H9 (cell line): ENCODE data around the gene PDE1A. TPM values are rescaled to one million over a fixed set of nuclear protein-coding genes. Genes with fewer than 3 reads are reported as not detected.

ENCODE experiments used
- DNase-seq: peaks from one replicate; pipeline ENCODE4 v3.0.0-alpha.2; 2017
- H2AFZ ChIP-seq: one replicate; pipeline ENCODE4 v1.6.1; 2013; ENCODE audit warnings: mild to moderate bottlenecking, low read length, control low read depth, moderate library complexity
- H2AK5ac ChIP-seq: 2 replicates; pipeline ENCODE4 v1.6.1; 2013; ENCODE audit warnings: low read length, control low read depth, mixed read lengths; ENCODE audit not compliant: insufficient read length
- H2BK120ac ChIP-seq: one replicate; pipeline ENCODE4 v1.6.1; 2013; ENCODE audit warnings: low read depth, mild to moderate bottlenecking, low read length, control low read depth, inconsistent platforms; ENCODE audit not compliant: poor library complexity, severe bottlenecking
- H2BK12ac ChIP-seq: 2 replicates; pipeline ENCODE4 v1.6.1; 2013; ENCODE audit warnings: low read length, control low read depth, mixed read lengths, low read depth; ENCODE audit not compliant: insufficient read length
- H2BK15ac ChIP-seq: 2 replicates; pipeline ENCODE4 v1.6.1; 2013; ENCODE audit warnings: low read depth, low read length, control low read depth
- H2BK20ac ChIP-seq: one replicate; pipeline ENCODE4 v1.6.1; 2013; ENCODE audit warnings: low read depth, mild to moderate bottlenecking, low read length, control low read depth, inconsistent platforms; ENCODE audit not compliant: poor library complexity, severe bottlenecking
- H2BK5ac ChIP-seq: 2 replicates; pipeline ENCODE4 v1.6.1; 2013; ENCODE audit warnings: low read length, control low read depth, mixed read lengths; ENCODE audit not compliant: insufficient read length
- H3K14ac ChIP-seq: 2 replicates; pipeline ENCODE4 v1.6.1; 2013; ENCODE audit warnings: low read length, control low read depth; ENCODE audit not compliant: insufficient read depth
- H3K18ac ChIP-seq: 2 replicates; pipeline ENCODE4 v1.6.1; 2013; ENCODE audit warnings: low read depth, mild to moderate bottlenecking, mixed read lengths, low read length, control low read depth; ENCODE audit not compliant: insufficient read length
- H3K23ac ChIP-seq: 2 replicates; pipeline ENCODE4 v1.6.1; 2013; ENCODE audit warnings: low read length, control low read depth, mixed read lengths, low read depth; ENCODE audit not compliant: insufficient read length
- H3K23me2 ChIP-seq: 2 replicates; pipeline ENCODE4 v1.6.1; 2013; ENCODE audit warnings: low read depth, mild to moderate bottlenecking, mixed read lengths, low read length, control low read depth; ENCODE audit not compliant: insufficient read length, poor library complexity, severe bottlenecking
- H3K27ac ChIP-seq: 2 replicates; pipeline ENCODE4 v1.5.1; 2013; ENCODE audit warnings: low read length, control low read depth, mixed read lengths, low read depth; ENCODE audit not compliant: insufficient read length
- H3K27me3 ChIP-seq: 2 replicates; pipeline ENCODE4 v1.6.1; 2013; ENCODE audit warnings: low read length, control low read depth, inconsistent platforms; ENCODE audit not compliant: insufficient read depth
- H3K4ac ChIP-seq: 2 replicates; pipeline ENCODE4 v1.6.1; 2013; ENCODE audit warnings: low read depth, mild to moderate bottlenecking, control low read depth, inconsistent platforms, low read length, moderate library complexity
- H3K4me1 ChIP-seq: 2 replicates; pipeline ENCODE4 v1.6.1; 2013; ENCODE audit warnings: low read length, control low read depth, inconsistent platforms; ENCODE audit not compliant: insufficient read depth
- H3K4me2 ChIP-seq: 2 replicates; pipeline ENCODE4 v1.6.1; 2013; ENCODE audit warnings: low read length, control low read depth, mixed read lengths; ENCODE audit not compliant: insufficient read length, insufficient read depth
- H3K56ac ChIP-seq: 2 replicates; pipeline ENCODE4 v1.6.1; 2013; ENCODE audit warnings: low read depth, mild to moderate bottlenecking, mixed read lengths, low read length, control low read depth; ENCODE audit not compliant: insufficient read length
- H3K79me1 ChIP-seq: 2 replicates; pipeline ENCODE4 v1.6.1; 2013; ENCODE audit warnings: low read depth, mild to moderate bottlenecking, moderate library complexity, low read length, control low read depth, inconsistent platforms; ENCODE audit not compliant: insufficient read depth, poor library complexity, severe bottlenecking
- H3K79me2 ChIP-seq: 2 replicates; pipeline ENCODE4 v1.6.1; 2013; ENCODE audit warnings: low read length, control low read depth, inconsistent platforms; ENCODE audit not compliant: insufficient read depth
- H3K9ac ChIP-seq: 2 replicates; pipeline ENCODE4 v1.6.1; 2013; ENCODE audit warnings: low read length, control low read depth, mixed read lengths; ENCODE audit not compliant: insufficient read length; ENCODE audit errors: extremely low read depth
- H3K9me3 ChIP-seq: one replicate; pipeline ENCODE4 v1.6.1; 2013; ENCODE audit warnings: low read depth, low read length, inconsistent platforms; ENCODE audit not compliant: control insufficient read depth
- H3T11ph ChIP-seq: one replicate; pipeline ENCODE4 v1.6.1; 2013; ENCODE audit warnings: mild to moderate bottlenecking, low read length, control low read depth, inconsistent platforms
- H4K20me1 ChIP-seq: one replicate; pipeline ENCODE4 v1.6.1; 2013; ENCODE audit not compliant: control insufficient read depth, insufficient read length, insufficient read depth
- H4K5ac ChIP-seq: 2 replicates; pipeline ENCODE4 v1.6.1; 2013; ENCODE audit warnings: low read depth, mild to moderate bottlenecking, mixed read lengths, low read length, control low read depth; ENCODE audit not compliant: insufficient read length
- H4K8ac ChIP-seq: replicated peaks from 2 replicates; pipeline ENCODE4 v1.6.1; 2013; ENCODE audit warnings: low read length, control low read depth, mixed read lengths, low read depth; ENCODE audit not compliant: insufficient read length
- H4K91ac ChIP-seq: 2 replicates; pipeline ENCODE4 v1.6.1; 2013; ENCODE audit warnings: low read depth, mild to moderate bottlenecking, moderate library complexity, mixed read lengths, low read length, control low read depth; ENCODE audit not compliant: insufficient read length
- H3K27ac Mint-ChIP-seq, 3 experiments: 2 replicates in 2 of 3; 3 replicates in 1 of 3; pipeline ENCODE4 v1.8.0; 2020 to 2021; ENCODE audit warnings: mixed read lengths in 3 of 3, mild to moderate bottlenecking in 1 of 3, moderate library complexity in 1 of 3
- H3K27me3 Mint-ChIP-seq: 2 replicates; pipeline ENCODE4 v1.8.0; 2021; ENCODE audit warnings: low read depth, mild to moderate bottlenecking, moderate library complexity, mixed read lengths
- H3K36me3 Mint-ChIP-seq, 3 experiments: 2 replicates in 2 of 3; 3 replicates in 1 of 3; pipeline ENCODE4 v1.8.0; 2020 to 2021; ENCODE audit warnings: low read depth in 3 of 3, mixed read lengths in 3 of 3; ENCODE audit not compliant: insufficient read depth in 1 of 3
- H3K4me1 Mint-ChIP-seq, 2 experiments: 2 replicates each; pipeline ENCODE4 v1.8.0; 2020; ENCODE audit warnings: mixed read lengths in 2 of 2
- H3K4me3 Mint-ChIP-seq, 2 experiments: 2 replicates in 1 of 2; 3 replicates in 1 of 2; pipeline ENCODE4 v1.8.0; 2020 to 2021; ENCODE audit warnings: mild to moderate bottlenecking in 2 of 2, mixed read lengths in 2 of 2, moderate library complexity in 1 of 2
- H3K9me3 Mint-ChIP-seq, 2 experiments: 2 replicates in 1 of 2; 3 replicates in 1 of 2; pipeline ENCODE4 v1.8.0; 2020; ENCODE audit warnings: mild to moderate bottlenecking in 2 of 2, mixed read lengths in 2 of 2, moderate library complexity in 1 of 2
- CTCF ChIP-seq: fragments of 200-600 bp; sonication (generic); conservative IDR thresholded peaks from 3 replicates; pipeline ENCODE4 v1.8.0; 2021; ENCODE audit warnings: antibody characterized with exemption, mild to moderate bottlenecking
- WGBS: extraction: QIAGEN DNeasy Blood & Tissue Kit; methylation state at CpG from one replicate; pipeline ENCODE4 v1.1.7; 2013; ENCODE audit warnings: missing lambda C conversion rate, low lambda C conversion rate, mixed read lengths; ENCODE audit not compliant: insufficient read length; ENCODE audit errors: extremely low coverage; 5-methylcytosine and 5-hydroxymethylcytosine counted together
- total RNA-seq: library from RNA; stranded (reverse); gene quantifications from 2 replicates; pipeline ENCODE4 v1.2.1, GENCODE V29; 2021

Gene PDE1A
- total RNA-seq, 1 experiment from 2014 or later: 0.11 TPM

DNA sequence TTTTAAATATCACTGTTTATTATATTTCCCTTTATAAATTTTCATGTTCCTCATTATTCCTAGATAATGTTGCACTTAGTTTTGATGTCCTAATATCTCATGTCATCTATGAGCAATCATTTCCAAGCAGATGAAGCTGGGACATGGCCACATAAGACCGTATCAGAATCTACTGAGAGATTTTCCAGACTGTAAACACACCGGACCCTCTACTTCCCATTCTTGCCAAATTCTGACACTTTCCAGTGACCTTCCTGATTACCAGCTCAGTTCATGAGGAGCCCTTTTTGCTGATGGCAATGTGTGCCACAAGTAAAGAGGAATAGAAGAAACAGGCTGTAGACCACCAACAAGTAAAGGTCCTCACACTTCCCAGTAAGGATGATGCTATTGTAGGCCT is 20.3 kb upstream of the PDE1A start:
- Mint-ChIP-seq H3K4me1 (peaks cover 3 to 11% of the 10 kb centered on the region in 2 experiments; a peak in 3 of 4 replicates), H3K27me3 (no peaks in the 10 kb centered on the region), H3K9me3 (no peaks in the 10 kb centered on the region), H3K36me3 (no peaks in the 10 kb centered on the region), H3K4me3 (no peak overlapping the region), H3K27ac (no peak overlapping the region)
- Histone ChIP-seq H3K27me3 (no peaks in the 10 kb centered on the region), H4K20me1 (no peaks in the 10 kb centered on the region), H3K23me2 (no peaks in the 10 kb centered on the region), H2AK5ac (no peak overlapping the region), H3K4me1 (no peaks in the 10 kb centered on the region), H2BK120ac (no peak overlapping the region), H3K9me3 (no peaks in the 10 kb centered on the region), H3K4me2 (no peak overlapping the region), H3K14ac (no peak overlapping the region), H3K27ac (no peak overlapping the region), H4K91ac (no peak overlapping the region), H2BK12ac (no peak overlapping the region), H2BK15ac (no peak overlapping the region), H4K8ac (no peak overlapping the region), H3K79me1 (no peaks in the 10 kb centered on the region), H3K18ac (no peak overlapping the region), H2BK5ac (no peak overlapping the region), H2AFZ (no peak overlapping the region), H4K5ac (no peak overlapping the region), H3T11ph (no peak overlapping the region), H3K23ac (no peak overlapping the region), H3K9ac (no peak overlapping the region), H3K79me2 (no peaks in the 10 kb centered on the region), H3K56ac (no peak overlapping the region), H2BK20ac (no peak overlapping the region), H3K4ac (no peak overlapping the region)
- TF ChIP-seq CTCF: no peak
- no CpG with 5 or more reads among the region's 2 CpGs for WGBS
- DNase-seq: no peak
